HepG2 (cell line): ENCODE measurements around the gene VPS13D. TPM values are rescaled to one million over a fixed set of nuclear protein-coding genes. Genes with fewer than 3 reads are reported as not detected.

ENCODE experiments used
- ADNP ChIP-seq: sonication (generic); formaldehyde crosslinking; IDR thresholded peaks from 2 replicates; pipeline ENCODE4 v1.4.0; 2020; ENCODE audit warnings: missing genetic modification reagents
- ARID3A ChIP-seq: IDR thresholded peaks from 2 replicates; pipeline ENCODE4 v1.6.1; 2012; ENCODE audit warnings: low read depth, low read length, improper control_type of control experiment
- ARID5B ChIP-seq: IDR thresholded peaks from 2 replicates; pipeline ENCODE4 v1.4.0; 2020; ENCODE audit warnings: mild to moderate bottlenecking, missing genetic modification reagents
- CC2D1A ChIP-seq: sonication (generic); formaldehyde crosslinking; IDR thresholded peaks from 2 replicates; pipeline ENCODE4 v1.8.1; 2023; ENCODE audit warnings: mild to moderate bottlenecking, missing genetic modification reagents
- CEBPG ChIP-seq: IDR thresholded peaks from 2 replicates; pipeline ENCODE4 v1.6.1; 2016
- NKX3-1 ChIP-seq: sonication (generic); formaldehyde crosslinking; IDR thresholded peaks from 2 replicates; pipeline ENCODE4 v1.5.0; 2020; ENCODE audit warnings: missing genetic modification reagents
- NR1H2 ChIP-seq: sonication (generic); formaldehyde crosslinking; IDR thresholded peaks from 2 replicates; pipeline ENCODE4 v1.8.1; 2022; ENCODE audit warnings: low read depth, missing genetic modification reagents, borderline replicate concordance
- TBX2 ChIP-seq: sonication (generic); formaldehyde crosslinking; IDR thresholded peaks from 2 replicates; pipeline ENCODE4 v1.5.0; 2020; ENCODE audit warnings: missing genetic modification reagents, mild to moderate bottlenecking, borderline replicate concordance
- TEAD2 ChIP-seq: sonication (generic); formaldehyde crosslinking; IDR thresholded peaks from 2 replicates; pipeline ENCODE4 v1.9.0; 2021; ENCODE audit warnings: missing genetic modification reagents
- WIZ ChIP-seq: sonication (generic); formaldehyde crosslinking; IDR thresholded peaks from 2 replicates; pipeline ENCODE4 v1.5.1; 2020; ENCODE audit warnings: mild to moderate bottlenecking, missing genetic modification reagents
- ZNF414 ChIP-seq: sonication (generic); formaldehyde crosslinking; IDR thresholded peaks from 2 replicates; pipeline ENCODE4 v1.5.0; 2020; ENCODE audit warnings: missing genetic modification reagents
- ZNF672 ChIP-seq: sonication (generic); formaldehyde crosslinking; IDR thresholded peaks from 2 replicates; pipeline ENCODE4 v1.8.1; 2022; ENCODE audit warnings: missing genetic modification reagents
- ZSCAN21 ChIP-seq: sonication (generic); formaldehyde crosslinking; IDR thresholded peaks from 2 replicates; pipeline ENCODE4 v1.8.0; 2022; ENCODE audit warnings: mild to moderate bottlenecking, missing genetic modification reagents, moderate library complexity, borderline replicate concordance
- polyA plus RNA-seq, 8 experiments: library from polyadenylated mRNA; depleted of rRNA in 3 of 8; stranded (reverse) in 7 of 8; unstranded in 1 of 8; fragments of >200 nt; fragmentation: Illumina TruSeq in 4 of 8; extraction: Trizol in 4 of 8; gene quantifications; 2 replicates each; pipeline versions ENCODE4 v1.2.1 to v1.2.3, GENCODE V29; 2011 to 2016; ENCODE audit warnings: low read depth in 4 of 8, missing spikeins in 1 of 8, mixed read lengths in 1 of 8; ENCODE audit not compliant: insufficient read depth in 1 of 8
- total RNA-seq, 5 experiments: library from RNA; depleted of rRNA; stranded (reverse); fragments of >200 nt; fragmentation: Illumina TruSeq; extraction: Trizol; gene quantifications; 2 replicates each; pipeline ENCODE4 v1.2.3, GENCODE V29; 2016; ENCODE audit warnings: low read depth in 1 of 5
- TF ChIP-seq, protein P1 (sequence below): sonication (generic); formaldehyde crosslinking; IDR thresholded peaks from 2 replicates; pipeline ENCODE4 v1.9.0; 2021; ENCODE audit warnings: missing genetic modification reagents, borderline replicate concordance
- TF ChIP-seq, protein P2 (sequence below): sonication (generic); formaldehyde crosslinking; IDR thresholded peaks from 2 replicates; pipeline ENCODE4 v1.4.0; 2020; ENCODE audit warnings: missing genetic modification reagents
- TF ChIP-seq, protein P3 (sequence below): sonication (generic); formaldehyde crosslinking; IDR thresholded peaks from 2 replicates; pipeline ENCODE4 v1.8.0; 2022; ENCODE audit warnings: mild to moderate bottlenecking, missing genetic modification reagents, moderate library complexity

Gene VPS13D
- total and polyA plus RNA-seq, 2 of the 13 experiments (the other 11 are each of a cell fraction or from before 2014, with no cell fraction given) = 8.6 to 13.9 TPM

- TF ChIP-seq, protein P1, sequence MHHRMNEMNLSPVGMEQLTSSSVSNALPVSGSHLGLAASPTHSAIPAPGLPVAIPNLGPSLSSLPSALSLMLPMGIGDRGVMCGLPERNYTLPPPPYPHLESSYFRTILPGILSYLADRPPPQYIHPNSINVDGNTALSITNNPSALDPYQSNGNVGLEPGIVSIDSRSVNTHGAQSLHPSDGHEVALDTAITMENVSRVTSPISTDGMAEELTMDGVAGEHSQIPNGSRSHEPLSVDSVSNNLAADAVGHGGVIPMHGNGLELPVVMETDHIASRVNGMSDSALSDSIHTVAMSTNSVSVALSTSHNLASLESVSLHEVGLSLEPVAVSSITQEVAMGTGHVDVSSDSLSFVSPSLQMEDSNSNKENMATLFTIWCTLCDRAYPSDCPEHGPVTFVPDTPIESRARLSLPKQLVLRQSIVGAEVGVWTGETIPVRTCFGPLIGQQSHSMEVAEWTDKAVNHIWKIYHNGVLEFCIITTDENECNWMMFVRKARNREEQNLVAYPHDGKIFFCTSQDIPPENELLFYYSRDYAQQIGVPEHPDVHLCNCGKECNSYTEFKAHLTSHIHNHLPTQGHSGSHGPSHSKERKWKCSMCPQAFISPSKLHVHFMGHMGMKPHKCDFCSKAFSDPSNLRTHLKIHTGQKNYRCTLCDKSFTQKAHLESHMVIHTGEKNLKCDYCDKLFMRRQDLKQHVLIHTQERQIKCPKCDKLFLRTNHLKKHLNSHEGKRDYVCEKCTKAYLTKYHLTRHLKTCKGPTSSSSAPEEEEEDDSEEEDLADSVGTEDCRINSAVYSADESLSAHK (CRISPR knock-in tag) = no peak
- TF ChIP-seq, protein P2, sequence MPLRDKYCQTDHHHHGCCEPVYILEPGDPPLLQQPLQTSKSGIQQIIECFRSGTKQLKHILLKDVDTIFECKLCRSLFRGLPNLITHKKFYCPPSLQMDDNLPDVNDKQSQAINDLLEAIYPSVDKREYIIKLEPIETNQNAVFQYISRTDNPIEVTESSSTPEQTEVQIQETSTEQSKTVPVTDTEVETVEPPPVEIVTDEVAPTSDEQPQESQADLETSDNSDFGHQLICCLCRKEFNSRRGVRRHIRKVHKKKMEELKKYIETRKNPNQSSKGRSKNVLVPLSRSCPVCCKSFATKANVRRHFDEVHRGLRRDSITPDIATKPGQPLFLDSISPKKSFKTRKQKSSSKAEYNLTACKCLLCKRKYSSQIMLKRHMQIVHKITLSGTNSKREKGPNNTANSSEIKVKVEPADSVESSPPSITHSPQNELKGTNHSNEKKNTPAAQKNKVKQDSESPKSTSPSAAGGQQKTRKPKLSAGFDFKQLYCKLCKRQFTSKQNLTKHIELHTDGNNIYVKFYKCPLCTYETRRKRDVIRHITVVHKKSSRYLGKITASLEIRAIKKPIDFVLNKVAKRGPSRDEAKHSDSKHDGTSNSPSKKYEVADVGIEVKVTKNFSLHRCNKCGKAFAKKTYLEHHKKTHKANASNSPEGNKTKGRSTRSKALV (CRISPR knock-in tag) = no peak
- TF ChIP-seq WIZ (CRISPR knock-in tag) (no peak), ZNF672 (no peak), ZSCAN21 (CRISPR knock-in tag) (no peak), NKX3-1 (CRISPR knock-in tag) (no peak), NR1H2 (CRISPR knock-in tag) (no peak), ZNF414 (CRISPR knock-in tag) (0 out of 2 replicates have a peak, but pooled peaks have one; percentile 29), CC2D1A (CRISPR knock-in tag) (no peak), CEBPG (CRISPR knock-in tag) (peak; percentile 73), TEAD2 (CRISPR knock-in tag) (0 out of 2 replicates have a peak, but pooled peaks have one; percentile 14), TBX2 (CRISPR knock-in tag) (peak; percentile 1; the same call in 1 of the 2 replicates), ADNP (CRISPR knock-in tag) (0 out of 2 replicates have a peak, but pooled peaks have one; percentile 10), ARID5B (CRISPR knock-in tag) (0 out of 2 replicates have a peak, but pooled peaks have one; percentile 16), ARID3A (no peak)
- TF ChIP-seq, protein P3, sequence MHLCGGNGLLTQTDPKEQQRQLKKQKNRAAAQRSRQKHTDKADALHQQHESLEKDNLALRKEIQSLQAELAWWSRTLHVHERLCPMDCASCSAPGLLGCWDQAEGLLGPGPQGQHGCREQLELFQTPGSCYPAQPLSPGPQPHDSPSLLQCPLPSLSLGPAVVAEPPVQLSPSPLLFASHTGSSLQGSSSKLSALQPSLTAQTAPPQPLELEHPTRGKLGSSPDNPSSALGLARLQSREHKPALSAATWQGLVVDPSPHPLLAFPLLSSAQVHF (CRISPR knock-in tag) = no peak
Measured at GRCh38 chr1:12539705-12540579, 310.1 kb downstream of the VPS13D start (continued).
